GM12801 (cell line): ENCODE data around the gene ARL1.

Source experiments
- CTCF ChIP-seq: IDR thresholded peaks from one replicate; pipeline ENCODE4 v1.5.1; 2011; ENCODE audit warnings: control low read depth; ENCODE audit not compliant: insufficient read length; ENCODE audit errors: extremely low read depth

Gene ARL1

GRCh38 chr12:101361455-101361854, 46.1 kb downstream of the ARL1 start:
- TF ChIP-seq CTCF, result no peak

GRCh38 chr12:101356794-101357193, 50.8 kb downstream of the ARL1 start:
- no peak for TF ChIP-seq CTCF

GRCh38 chr12:101351682-101352081, 55.9 kb downstream of the ARL1 start:
- TF ChIP-seq CTCF, result no peak

- no peak for TF ChIP-seq CTCF
These were observed 63.7 kb downstream of the ARL1 start for GRCh38 chr12:101343893-101344292.
